Right lobe of liver (tissue), 4 donors: ENCODE data around the gene PGBD5.

Experiments used
- CTCF ChIP-seq, 4 donors: fragments of 200-600 bp in 3 of 4; fragments of 450-650 bp in 1 of 4; IDR thresholded peaks; one replicate each; pipeline versions ENCODE4 v1.5.1 to v1.8.0; 2016 to 2022; ENCODE audit warnings: antibody characterized with exemption in 4 of 4, mild to moderate bottlenecking in 2 of 4
- POLR2A ChIP-seq: fragments of 450-650 bp; IDR thresholded peaks from one replicate; pipeline ENCODE4 v1.6.1; 2017; ENCODE audit warnings: antibody characterized with exemption, mild to moderate bottlenecking
- donor health status: DM: no; HTN: no; CAD: no.
- donor health status: DM: no; HTN: no; CAD: no.
- donor health status: DM: no; HTN: yes; CAD: no.

- no peak for TF ChIP-seq POLR2A
- no peak for TF ChIP-seq CTCF (IDR thresholded peaks at IDR 0.05)
These were observed 142.5 kb downstream of the PGBD5 start for GRCh38 chr1:230283678-230284077.
